Omental fat pad (tissue), 4 donors: ENCODE results near the gene EFCC1. TPM values are rescaled to one million over a fixed set of nuclear protein-coding genes. Genes with fewer than 3 reads are reported as not detected.

Experiments used
- ATAC-seq: fragments of 150-250 bp; one replicate; pipeline ENCODE4 v1.9.1; 2016; ENCODE audit warnings: mild to moderate bottlenecking, moderate library complexity; ENCODE audit not compliant: low FRiP score
- DNase-seq: peaks from one replicate; pipeline ENCODE4 v3.0.0-alpha.2; 2019; ENCODE audit warnings: low spot score
- total RNA-seq, 4 donors: library from RNA; depleted of rRNA; stranded (reverse); fragments of >200 nt; gene quantifications; one replicate each; pipeline ENCODE4 v1.1.0, GENCODE V29; 2016
- TF ChIP-seq, protein P1 (sequence below), 3 donors: fragments of 450-650 bp; IDR thresholded peaks; one replicate each; pipeline ENCODE4 v1.5.1; 2016 to 2017; ENCODE audit warnings: antibody characterized with exemption in 3 of 3, mild to moderate bottlenecking in 3 of 3, moderate library complexity in 2 of 3

Gene EFCC1
- total RNA-seq, 4 donors from 2014 or later = 0.72 to 6.3 (median 1.2) TPM

- DNase-seq = no peak
- ATAC-seq = no peak
- TF ChIP-seq, protein P1, sequence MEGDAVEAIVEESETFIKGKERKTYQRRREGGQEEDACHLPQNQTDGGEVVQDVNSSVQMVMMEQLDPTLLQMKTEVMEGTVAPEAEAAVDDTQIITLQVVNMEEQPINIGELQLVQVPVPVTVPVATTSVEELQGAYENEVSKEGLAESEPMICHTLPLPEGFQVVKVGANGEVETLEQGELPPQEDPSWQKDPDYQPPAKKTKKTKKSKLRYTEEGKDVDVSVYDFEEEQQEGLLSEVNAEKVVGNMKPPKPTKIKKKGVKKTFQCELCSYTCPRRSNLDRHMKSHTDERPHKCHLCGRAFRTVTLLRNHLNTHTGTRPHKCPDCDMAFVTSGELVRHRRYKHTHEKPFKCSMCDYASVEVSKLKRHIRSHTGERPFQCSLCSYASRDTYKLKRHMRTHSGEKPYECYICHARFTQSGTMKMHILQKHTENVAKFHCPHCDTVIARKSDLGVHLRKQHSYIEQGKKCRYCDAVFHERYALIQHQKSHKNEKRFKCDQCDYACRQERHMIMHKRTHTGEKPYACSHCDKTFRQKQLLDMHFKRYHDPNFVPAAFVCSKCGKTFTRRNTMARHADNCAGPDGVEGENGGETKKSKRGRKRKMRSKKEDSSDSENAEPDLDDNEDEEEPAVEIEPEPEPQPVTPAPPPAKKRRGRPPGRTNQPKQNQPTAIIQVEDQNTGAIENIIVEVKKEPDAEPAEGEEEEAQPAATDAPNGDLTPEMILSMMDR (IDR thresholded peaks at IDR 0.05) = no peak
These were observed 2.0 kb upstream of the EFCC1 start for GRCh38 chr3:128999102-128999501.

DNA sequence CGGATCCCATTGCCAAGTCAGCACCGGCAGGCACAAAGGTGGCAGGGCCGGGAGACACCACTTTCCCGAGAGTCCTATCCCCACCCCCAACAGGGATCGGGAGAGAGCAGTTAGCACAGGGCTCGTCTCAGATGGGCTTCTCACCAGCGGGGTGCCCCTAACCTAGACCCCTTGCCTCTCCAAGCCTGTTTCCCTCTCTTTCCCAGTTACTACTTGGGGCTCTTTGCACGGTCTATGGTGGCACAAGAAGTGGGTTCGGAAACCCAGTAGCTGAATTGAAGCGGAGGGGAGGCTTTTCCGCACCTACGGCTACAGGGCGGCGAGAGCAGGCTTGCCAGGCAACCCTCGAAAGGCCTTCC lies 383 bp upstream of the EFCC1 start:
- TF ChIP-seq, protein P1 (IDR thresholded peaks at IDR 0.05) = no peak
- DNase-seq (no peak), ATAC-seq (peak; percentile 24)

GRCh38 chr3:129001806-129002572 lies 885 bp downstream of the EFCC1 start:
- DNase-seq = no peak
- TF ChIP-seq, protein P1 (IDR thresholded peaks at IDR 0.05) = no peak
- no peak for ATAC-seq

- no peak for DNase-seq
- no peak for ATAC-seq
- TF ChIP-seq, protein P1 (IDR thresholded peaks at IDR 0.05) = no peak
These were observed 1.8 kb downstream of the EFCC1 start for GRCh38 chr3:129002573-129003569.

GRCh38 chr3:129003578-129004112 lies 2.5 kb downstream of the EFCC1 start:
- TF ChIP-seq, protein P1 (IDR thresholded peaks at IDR 0.05) = no peak
- no peak for ATAC-seq
- DNase-seq = no peak

DNA sequence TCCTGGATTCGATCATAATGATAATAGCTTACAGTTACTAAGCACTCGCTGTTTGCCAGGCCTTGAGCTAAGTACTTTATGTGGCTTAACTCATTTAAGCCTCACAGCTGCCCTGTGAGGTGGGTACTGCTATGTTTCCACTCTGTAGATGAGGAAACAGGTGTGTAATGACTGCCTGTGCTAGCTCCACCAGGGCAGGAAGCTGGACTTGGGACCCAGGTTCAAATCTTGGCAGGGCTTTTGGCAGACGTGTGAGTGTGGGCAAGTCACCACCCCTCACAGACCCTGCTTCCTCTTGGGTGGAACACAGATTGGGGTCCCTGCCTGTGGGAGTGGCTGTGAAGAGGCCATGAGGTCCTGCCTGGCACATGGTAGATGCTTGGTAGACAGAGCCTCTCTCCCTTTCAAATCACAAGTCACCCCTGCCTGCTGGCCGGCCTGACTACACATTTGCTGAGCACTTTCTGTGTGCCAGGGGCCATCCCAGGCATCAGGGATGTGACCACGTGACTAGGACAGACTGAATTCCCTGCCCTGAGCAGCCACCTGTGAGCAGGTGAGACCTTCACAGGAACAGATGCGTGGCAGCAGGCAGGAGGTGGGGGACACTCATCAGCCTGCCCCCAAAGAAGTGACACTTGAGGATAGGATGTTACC lies 3.7 kb downstream of the EFCC1 start:
- ATAC-seq = no peak
- no peak for DNase-seq
- TF ChIP-seq, protein P1 (IDR thresholded peaks at IDR 0.05) = no peak
